ENCODE data around the gene EPPIN.

EPPIN gene

DNA sequence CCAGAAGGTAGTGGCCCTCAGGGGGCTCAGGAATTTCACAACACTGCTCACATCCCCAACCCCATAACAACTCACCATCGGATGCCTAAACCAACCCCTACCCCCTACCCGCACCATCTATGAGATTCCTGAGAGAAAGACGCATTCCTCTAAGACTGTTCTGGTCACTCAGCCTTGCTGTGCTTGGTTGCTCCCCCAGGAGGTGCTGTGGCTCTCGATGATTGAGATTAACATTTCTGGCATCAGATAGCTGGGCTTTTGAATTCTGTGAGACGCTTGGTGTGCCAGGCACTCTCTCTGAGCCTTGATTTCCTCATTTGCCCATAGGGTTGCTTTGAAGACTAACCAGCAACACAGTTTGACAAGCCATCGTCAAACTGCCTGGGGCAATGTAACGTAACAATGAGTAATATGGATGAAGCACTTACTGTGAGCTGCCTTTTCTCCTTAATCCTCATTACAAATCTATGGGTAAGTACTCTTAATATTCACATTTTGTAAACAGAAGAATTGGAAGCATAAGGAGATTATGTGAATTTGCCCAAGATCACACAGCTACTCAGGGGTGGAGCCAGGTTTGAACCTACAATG lies 8.9 kb downstream of the EPPIN start:
- no peak for DNase-seq (ENCODE audit: low read depth in 2 of 2)

DNA sequence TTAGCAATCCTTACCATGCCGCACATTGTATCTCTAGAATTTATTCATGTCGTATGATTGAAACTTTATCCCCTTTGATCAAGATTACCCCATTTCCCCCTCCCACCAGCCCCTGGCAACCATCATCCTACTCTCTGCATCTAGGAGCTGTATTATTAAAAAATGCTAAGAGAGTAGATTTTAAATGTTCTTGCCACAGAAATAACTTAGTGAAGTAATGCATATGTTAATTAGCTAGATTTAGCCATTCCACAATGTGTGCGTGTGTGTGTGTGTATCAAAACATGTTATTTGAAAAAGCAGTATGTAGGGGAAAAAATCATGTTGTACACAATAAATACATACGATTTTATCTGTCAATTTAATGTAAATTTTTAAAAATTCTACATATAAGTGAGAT lies 19.9 kb downstream of the EPPIN start:
- no peak for DNase-seq (ENCODE audit: low read depth in 2 of 2)

DNA sequence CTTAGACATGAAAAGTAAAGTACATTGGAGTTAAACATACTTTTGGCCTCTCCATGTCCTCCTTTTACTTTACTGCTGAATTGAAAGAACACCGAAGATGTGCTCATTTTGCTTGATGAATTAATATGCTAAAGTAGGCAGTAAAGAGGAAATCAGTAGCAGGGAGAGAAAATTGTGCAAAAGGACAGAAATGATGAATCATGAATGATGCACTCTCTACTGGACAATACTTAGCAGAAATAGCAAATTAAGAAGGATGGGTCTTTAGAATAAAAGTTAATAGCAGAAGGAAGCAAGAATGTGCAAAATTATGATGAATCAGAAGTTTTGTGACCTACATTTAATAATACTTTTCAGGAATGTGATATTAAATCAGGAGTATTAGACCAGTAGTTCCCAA lies 23.4 kb downstream of the EPPIN start:
- DNase-seq (ENCODE audit: low read depth in 2 of 2), result no peak

DNA sequence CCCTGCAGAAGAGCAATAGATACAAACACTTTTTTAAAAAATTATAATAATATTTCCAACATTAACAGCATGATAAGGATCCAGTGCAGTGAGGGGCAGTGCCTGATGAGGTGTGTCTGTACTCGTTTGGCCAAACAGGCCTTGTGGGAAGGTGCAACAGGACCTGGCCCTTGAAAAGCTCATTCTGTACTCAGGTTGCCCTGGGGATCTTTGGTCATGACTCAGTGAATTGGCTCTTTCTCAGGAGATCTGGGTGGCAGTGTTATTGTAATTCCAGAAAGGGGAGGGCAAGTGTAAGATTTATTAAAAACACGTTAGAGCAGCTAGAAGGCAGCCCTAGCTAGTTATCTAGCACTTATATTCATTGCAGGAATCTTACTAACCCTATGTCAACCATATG lies 28.9 kb downstream of the EPPIN start:
- no peak for DNase-seq (ENCODE audit: low read depth in 2 of 2)

DNA sequence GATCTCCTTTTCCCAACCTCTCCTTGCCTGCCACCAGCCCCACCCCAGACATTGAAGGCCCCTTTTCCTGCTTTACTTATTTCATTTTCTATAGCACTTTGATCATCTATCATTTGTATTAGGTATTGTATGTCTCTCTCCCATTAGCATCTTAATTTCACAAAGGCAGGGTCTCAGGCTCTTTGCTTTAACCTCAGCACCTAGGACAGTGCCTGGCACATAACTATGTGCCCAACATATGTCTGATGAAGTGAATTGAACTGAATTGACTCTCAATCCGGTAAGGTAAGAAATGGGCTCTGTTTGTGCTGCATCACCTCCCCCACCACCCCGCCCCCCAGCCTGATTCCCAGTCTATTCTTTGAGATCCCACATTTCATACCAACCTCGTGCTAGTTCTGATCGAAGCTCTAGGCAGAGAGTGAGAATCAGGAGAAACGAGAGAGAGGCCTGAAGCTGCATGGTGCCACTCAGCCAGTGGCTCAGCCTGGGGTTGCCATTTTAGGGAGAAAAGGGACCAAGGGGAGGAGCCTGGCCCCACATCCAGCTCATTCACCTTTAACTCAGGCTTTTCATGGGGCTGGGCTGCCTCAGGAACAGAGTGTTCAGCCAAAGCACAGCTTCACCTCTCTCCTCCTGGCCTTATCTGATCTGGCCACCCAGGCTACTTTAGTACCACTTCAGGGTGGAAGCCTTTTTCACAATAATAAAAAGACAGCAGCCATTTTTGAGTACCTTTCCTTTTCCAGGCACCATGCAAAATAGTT lies 31.9 kb downstream of the EPPIN start, which contains the start of gene SPINT3:
TSS of gene SPINT3 (minus strand) at position 476 of the 767 bp plus-strand sequence. CDS start at position 462, 14 bp downstream.
- DNase-seq (ENCODE audit: low read depth in 2 of 2), result no peak

DNA sequence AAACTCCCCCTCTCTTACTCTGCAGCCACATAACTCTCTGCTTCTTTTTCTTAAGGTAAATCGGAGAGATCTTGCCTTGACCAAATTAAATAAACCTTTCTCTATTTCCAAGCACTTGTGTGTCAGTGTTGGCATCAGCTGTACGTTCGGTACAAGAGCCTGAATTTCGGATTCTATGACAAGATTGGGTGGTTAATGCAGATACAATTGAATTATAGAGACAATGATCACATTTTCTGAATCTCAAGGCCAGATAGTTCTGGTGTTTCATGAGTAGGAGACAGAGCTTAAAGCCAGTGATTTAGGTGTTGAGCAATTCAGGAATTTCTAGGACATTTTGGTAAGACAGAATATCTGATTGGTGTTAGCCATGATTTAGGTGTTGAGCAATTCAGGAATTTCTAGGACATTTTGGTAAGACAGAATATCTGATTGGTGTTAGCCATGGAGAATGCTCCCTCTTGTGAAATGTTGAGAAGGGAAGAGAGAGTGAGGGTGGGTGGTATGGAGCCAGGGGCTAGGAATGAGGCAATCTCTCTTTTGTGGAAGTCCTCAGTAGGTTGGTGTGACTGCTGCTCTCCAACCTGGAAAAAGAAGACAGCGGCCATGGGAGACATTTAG lies 36.8 kb downstream of the EPPIN start:
- no peak for DNase-seq (ENCODE audit: low read depth in 2 of 2)

DNA sequence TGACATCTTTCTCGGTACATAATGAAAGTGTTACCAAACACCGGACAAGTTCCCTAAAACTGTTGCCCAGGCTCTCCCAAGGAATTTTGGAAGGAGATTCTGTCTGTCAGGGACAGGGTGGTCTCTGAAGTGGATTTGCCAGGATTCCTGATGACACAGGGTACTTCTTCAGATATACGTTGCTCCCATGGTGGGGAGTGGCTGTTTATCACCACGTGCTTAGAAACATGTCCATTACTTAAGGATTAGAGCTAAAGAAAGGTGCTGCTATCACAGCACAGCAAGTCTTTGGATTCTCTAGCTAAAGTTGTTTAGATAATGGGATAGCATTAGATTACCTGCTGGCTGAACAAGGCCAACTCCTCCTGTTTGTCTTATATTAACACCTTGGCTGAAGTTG lies 38.1 kb downstream of the EPPIN start:
- DNase-seq (ENCODE audit: low read depth in 2 of 2), result no peak

DNA sequence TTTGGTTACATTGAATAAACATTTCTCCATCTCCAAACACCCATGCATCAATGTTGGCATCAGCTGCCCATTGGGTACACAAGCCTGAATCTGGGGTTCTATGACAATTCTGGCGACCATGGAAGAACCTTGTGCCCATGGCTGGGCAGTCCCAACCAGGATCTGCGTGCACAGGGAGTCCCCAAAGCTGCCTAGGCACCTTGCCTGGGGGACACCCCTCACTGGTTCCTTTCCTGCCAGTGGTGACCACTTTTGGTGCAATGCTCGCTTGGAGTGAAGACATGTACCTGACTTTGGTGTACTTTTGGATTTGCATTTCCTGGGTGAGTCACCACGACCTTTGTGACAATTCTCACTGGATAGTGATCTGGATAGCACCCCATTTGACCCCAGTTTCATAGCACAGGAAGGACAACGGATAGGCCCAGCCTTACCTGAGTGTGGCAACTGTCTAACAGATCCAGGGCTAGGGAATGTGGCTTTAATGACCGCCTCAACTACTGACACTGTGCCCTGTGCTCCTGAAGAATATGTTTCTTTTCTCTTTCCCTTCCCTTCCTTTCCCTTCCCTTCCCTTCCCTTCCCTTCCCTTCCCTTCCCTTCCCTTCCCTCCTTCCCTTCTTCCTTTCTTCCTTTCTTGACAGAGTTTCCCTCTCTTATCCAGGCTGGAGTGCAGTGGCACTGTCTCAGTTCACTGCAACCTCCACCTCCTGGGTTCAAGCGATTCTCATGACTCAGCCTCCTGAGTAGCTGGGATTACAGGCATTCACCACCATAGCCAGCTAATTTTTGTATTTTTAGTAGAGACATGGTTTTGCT lies 38.9 kb downstream of the EPPIN start:
- DNase-seq (ENCODE audit: low read depth in 2 of 2), result no peak

DNA sequence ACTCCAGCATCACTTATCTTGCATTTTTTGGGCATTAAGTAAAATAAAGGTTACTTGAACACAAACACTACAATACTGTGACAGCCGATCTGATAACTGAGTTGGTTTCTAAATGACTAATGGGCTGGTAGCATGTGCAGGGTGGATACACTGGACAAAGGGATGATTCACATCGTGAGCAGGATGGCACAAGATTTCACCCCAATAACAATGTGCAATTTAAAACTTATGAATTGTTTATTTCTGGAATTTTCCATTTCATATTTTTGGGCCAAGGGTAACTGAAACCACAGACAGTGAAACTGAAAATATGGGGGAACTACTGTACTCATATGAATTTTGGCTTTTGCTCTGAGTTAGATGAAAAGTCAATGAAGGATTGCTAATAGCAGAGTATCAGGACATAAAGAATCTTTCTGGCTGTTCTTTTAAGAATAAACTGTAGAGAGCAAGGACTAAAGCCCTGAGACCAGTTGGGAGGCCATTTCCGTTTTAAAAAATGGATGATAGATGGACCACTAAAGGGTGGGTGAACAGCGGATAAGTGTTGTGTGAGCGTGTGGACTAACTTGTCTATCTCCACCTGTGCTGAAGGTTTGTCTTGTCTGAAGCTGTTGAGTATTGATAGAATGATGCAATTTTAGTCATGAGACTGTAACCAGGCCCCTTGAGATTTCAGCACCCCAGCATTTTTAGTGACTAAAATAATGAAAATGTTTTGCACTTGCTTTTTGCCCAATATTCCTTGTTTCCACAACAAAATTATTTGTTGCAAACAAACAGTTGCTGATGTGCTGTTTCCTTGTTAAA lies 40.0 kb downstream of the EPPIN start:
- no peak for DNase-seq (ENCODE audit: low read depth in 2 of 2)

DNA sequence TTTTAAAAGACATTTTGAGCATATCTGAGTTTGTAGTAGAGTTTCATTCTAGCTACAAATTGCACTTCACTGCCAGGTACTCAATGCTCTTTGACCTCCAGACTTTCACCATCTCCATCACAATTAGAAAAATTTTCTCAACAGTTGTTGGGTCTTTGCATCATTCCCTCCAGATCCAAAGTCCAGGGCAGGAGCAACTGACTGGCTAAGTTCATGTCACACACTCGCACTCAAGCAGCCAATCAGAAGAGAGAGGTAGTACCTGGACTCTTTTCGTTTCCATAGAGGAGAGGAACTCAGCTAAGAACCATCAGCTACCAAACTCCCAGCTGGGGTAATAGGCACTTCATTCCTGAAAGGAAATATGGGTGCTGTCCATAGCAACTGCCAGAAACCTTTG lies 40.8 kb downstream of the EPPIN start:
- DNase-seq (ENCODE audit: low read depth in 2 of 2), result no peak

DNA sequence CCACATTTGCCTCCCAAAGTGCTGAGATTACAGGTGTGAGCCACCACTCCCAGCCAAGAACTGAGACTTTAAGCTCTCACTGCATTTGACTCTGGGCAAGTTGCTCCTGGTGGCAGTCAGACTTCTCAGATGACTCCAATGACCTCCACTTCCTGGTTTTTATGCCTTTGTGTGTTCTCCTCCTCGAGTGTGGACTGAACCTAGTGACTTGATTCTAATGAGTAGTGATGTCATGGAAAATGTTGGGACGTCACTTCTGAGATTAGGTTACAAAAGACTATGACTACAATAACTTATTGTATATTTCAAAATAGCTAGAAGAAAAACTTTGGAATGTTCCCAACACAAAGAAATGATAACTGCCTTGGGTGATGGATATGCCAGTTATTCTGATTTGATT lies 43.8 kb downstream of the EPPIN start:
- no peak for DNase-seq (ENCODE audit: low read depth in 2 of 2)

DNA sequence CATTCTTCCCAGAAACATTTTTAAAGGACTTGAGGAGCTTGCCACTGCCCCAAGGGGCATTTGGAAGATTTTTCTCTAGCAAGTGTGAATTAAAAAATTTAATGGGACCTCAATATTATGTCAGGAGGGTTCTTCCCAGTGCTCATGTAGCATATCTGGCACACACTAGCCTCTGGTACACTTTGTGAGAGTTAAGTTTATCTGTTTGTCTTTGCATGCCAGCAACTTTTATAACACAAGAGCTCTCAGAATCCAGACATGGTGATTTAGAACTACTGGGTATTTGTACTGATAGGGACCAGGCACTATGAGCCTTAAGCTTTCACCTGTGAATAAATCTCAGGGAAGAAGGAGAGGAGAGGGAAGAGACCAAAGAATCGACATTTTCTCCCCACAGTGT lies 44.6 kb downstream of the EPPIN start:
- DNase-seq (ENCODE audit: low read depth in 2 of 2), result no peak

DNA sequence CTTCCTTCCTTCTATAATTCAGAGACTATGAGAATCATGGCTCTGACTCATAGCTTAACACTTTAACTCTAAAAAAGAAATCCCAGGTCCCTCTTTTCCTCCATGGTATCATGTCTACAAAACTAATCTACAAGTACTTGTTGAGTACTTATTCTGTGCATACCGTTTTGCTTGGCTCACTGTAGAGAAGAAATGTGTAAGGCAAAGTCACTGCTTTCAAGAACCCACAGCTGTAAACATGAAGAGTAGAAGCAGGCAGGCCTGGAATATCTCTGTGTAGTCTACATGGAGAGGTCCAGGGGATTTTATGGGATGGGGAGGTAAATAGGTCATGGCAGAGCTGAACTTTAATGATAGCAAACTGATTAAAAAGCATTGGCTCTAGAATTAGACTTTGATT lies 45.6 kb downstream of the EPPIN start:
- no peak for DNase-seq (ENCODE audit: low read depth in 2 of 2)

DNA sequence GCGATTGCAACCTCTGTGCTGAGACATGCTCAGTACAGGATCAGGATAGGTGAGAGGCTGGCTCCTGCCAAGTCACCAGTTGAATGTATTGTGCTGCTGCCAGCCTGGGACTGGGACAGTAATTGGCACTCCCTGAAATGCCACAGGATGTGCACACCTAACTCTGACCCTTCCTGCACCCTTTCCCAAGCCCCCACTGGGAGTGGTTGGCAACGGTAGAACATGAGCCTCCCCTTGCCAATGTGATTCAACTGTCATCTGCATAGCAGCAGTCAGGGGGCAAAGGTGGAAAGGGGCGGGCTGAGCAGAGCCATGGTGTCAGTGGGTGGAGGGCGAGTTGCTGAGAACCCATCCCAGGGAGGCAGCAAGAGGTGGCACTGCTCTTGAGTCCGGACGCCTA lies 47.2 kb downstream of the EPPIN start:
- DNase-seq (ENCODE audit: low read depth in 2 of 2), result no peak

DNA sequence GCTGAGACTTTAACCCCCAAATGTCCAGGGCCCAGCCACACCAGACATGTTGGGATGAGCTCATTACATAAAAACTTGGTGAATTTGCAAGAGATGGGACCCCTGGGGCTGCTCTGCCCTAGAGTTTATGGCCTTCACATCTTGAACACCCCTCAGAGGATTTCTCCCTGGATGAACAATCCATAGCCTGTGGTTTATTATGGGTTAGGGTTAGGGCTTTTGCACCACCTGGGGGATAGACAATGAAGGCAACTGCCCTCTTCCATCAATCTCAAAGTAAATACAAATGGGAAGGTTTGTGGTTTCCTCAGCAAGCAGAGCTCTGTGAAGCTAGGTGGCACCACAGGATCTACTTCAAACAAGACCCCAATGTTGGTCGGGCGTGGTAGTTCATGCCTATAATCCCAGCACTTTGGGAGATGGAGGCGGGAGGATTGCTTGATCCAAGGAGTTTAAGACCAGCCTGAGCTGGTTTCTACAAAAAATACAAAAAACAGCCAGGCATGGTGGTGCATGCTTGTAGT lies 49.2 kb downstream of the EPPIN start:
- DNase-seq (ENCODE audit: low read depth in 2 of 2), result no peak

DNA sequence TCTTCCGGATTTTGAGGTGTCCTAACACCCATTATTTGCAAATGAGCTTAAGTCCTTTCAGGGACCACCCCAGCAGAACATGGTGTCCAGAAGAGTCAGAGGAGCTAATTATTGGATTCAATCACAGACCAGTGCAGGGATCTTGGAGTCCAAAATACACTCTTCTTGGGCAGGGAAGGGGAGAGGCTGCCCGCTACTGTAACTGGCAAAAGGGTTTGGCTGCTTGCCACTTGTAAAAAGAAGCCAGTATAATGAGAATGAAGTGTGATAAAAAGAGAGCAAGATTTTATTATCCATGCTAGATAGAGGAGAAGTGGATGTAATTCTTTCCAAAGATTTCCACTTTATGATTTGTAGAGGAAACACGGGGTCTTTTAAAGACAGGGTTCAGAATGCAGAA lies 51.0 kb downstream of the EPPIN start:
- DNase-seq (ENCODE audit: low read depth in 2 of 2), result no peak

DNA sequence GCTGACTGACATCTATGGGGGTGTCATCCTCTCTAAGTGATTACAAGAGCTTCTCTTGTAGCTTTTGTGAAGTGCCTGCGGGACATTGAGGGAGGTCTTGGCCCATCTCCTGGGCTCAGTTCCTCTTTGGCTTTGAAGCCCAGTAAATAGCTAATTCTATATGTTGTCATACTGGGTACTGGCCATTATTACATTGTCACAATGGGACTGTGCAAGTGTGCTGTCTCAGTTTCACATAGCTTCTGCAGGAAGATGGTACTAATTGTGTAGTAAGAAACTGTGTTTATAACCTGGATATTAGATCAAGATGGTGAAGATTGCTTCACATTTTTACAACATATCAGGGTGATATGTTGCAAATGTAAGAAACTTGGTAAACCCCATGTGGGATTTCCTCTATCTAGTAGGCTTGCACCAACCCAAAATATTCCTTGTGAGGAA lies 51.7 kb downstream of the EPPIN start:
- DNase-seq (ENCODE audit: low read depth in 2 of 2), result no peak

All from fibroblast of skin of left quadriceps (primary cell).